ENCODE data around the gene ZNF350. TPM values are rescaled to one million over a fixed set of nuclear protein-coding genes. Genes with fewer than 3 reads are reported as not detected.
"Not testable (repeated sequence)": the region's sequence is repeated elsewhere in the genome, so short reads cannot be mapped to it uniquely, and the experiment has no call there.

Gene ZNF350
- 7.0 TPM for polyA plus RNA-seq (ENCODE audit: insufficient read length)

- peak; percentile 89 for DNase-seq (ENCODE audit: low read depth)
Measured at GRCh38 chr19:51986309-51987291, at the start of gene ZNF350. Gene ZNF350, minus strand, starts transcription at chr19:51986840. Its CDS starts 12,480 bp downstream, at chr19:51974360.

- no peak for DNase-seq (ENCODE audit: low read depth)
Measured at GRCh38 chr19:52034051-52034728, 47.5 kb upstream of the ZNF350 start.

- DNase-seq (ENCODE audit: low read depth): no peak
Measured at GRCh38 chr19:52028780-52029123, 42.1 kb upstream of the ZNF350 start.

- DNase-seq (ENCODE audit: low read depth): peak; percentile 80
Measured at GRCh38 chr19:52028027-52028779, 41.6 kb upstream of the ZNF350 start, which contains the start of gene ZNF614. Gene ZNF614, minus strand, starts transcription at chr19:52028379. Its CDS starts 2,634 bp downstream, at chr19:52025745.

GRCh38 chr19:52026255-52026990 lies 39.8 kb upstream of the ZNF350 start:
- DNase-seq (ENCODE audit: low read depth): not testable (repeated sequence)

- not testable (repeated sequence) for DNase-seq (ENCODE audit: low read depth)
Measured at GRCh38 chr19:52024478-52024877, 37.8 kb upstream of the ZNF350 start.

GRCh38 chr19:52022193-52022592 lies 35.6 kb upstream of the ZNF350 start:
- DNase-seq (ENCODE audit: low read depth): no peak

GRCh38 chr19:52020506-52020905 lies 33.9 kb upstream of the ZNF350 start:
- no peak for DNase-seq (ENCODE audit: low read depth)

GRCh38 chr19:52010674-52011073 lies 24.0 kb upstream of the ZNF350 start:
- DNase-seq (ENCODE audit: low read depth): no peak

- peak; percentile 80 for DNase-seq (ENCODE audit: low read depth)
Measured at GRCh38 chr19:52007806-52008557, 21.3 kb upstream of the ZNF350 start, which contains the start of gene ZNF615. Gene ZNF615, minus strand, starts transcription at chr19:52008211. Its CDS starts 4,500 bp downstream, at chr19:52003711.

GRCh38 chr19:52007451-52007805 lies 20.8 kb upstream of the ZNF350 start:
- DNase-seq (ENCODE audit: low read depth): no peak

- no peak for DNase-seq (ENCODE audit: low read depth)
Measured at GRCh38 chr19:51994048-51994644, 7.5 kb upstream of the ZNF350 start.

- DNase-seq (ENCODE audit: low read depth): no peak
Measured at GRCh38 chr19:51993422-51993821, 6.8 kb upstream of the ZNF350 start.

- no peak for DNase-seq (ENCODE audit: low read depth)
Measured at GRCh38 chr19:51983361-51983760, 3.3 kb downstream of the ZNF350 start.

- DNase-seq (ENCODE audit: low read depth): not testable (repeated sequence)
Measured at GRCh38 chr19:51980926-51981325, 5.7 kb downstream of the ZNF350 start.

GRCh38 chr19:51980116-51980736 lies 6.4 kb downstream of the ZNF350 start:
- no peak for DNase-seq (ENCODE audit: low read depth)

GRCh38 chr19:51978882-51979281 lies 7.8 kb downstream of the ZNF350 start:
- no peak for DNase-seq (ENCODE audit: low read depth)

- DNase-seq (ENCODE audit: low read depth): no peak
Measured at GRCh38 chr19:51977346-51977745, 9.3 kb downstream of the ZNF350 start.

- DNase-seq (ENCODE audit: low read depth): no peak
Measured at GRCh38 chr19:51976852-51977251, 9.8 kb downstream of the ZNF350 start.

Measured in forelimb muscle (tissue), 1 donor.